ENCODE measurements around the gene CHRM4.

The CHRM4 gene

GRCh38 chr11:46402957-46403902, 11.7 kb upstream of the CHRM4 start:
- DNase-seq = no peak

- no peak for DNase-seq
Measured at GRCh38 chr11:46397526-46397925, 6.0 kb upstream of the CHRM4 start.

- DNase-seq = no peak
Measured at GRCh38 chr11:46393759-46394158, 2.2 kb upstream of the CHRM4 start.

GRCh38 chr11:46393231-46393616, 1.6 kb upstream of the CHRM4 start:
- DNase-seq = no peak

- peak; percentile 68 for DNase-seq
Measured at GRCh38 chr11:46392421-46393230, 1.1 kb upstream of the CHRM4 start.

- DNase-seq = no peak
Measured at GRCh38 chr11:46391186-46391577, 394 bp downstream of the CHRM4 start.

GRCh38 chr11:46390331-46391171, 1.0 kb downstream of the CHRM4 start:
- no peak for DNase-seq

DNA sequence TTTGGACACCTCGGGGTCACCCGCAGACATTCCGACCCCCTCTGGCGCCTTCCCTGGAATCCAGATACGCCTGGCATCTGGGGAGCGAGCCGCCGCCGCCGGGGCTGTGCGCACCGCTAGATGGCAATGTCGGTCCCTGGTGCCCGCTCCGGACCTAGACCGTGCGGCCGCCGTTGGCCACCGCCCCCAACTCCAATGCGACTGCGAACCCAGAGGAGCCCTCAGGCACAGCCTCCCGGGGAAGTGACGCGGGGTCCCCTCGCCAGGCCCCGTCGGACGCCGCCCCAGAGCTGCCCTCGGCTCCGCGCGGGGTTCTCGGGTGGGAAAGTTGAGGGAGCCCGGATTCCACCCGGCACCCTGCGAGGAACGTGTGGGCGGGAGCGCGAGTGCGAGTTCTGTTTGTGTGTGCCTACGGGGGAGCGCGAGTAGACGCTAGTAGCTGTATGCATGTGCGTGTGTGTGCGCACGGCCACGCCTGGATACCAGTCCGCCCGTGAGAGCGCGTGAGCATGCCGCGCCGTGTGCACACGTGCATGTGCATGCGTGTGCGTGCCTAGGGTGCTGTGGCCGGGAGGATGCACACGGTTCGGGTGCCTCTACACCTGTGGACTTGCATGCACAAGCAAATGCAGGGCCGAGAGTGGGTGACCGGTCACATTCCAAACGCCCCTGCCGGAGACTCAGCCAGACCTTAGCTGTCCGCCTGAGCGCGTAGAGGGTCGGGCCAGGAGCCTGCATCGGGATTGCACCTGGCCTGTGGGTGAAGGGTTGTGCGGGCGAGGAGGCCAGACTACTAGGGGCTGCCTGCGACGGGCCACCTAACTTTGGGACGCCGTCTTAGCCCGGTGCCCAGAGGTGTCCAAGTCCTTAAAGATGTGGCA, 1.9 kb downstream of the CHRM4 start:
- peak; percentile 52 for DNase-seq

- no peak for DNase-seq
Measured at GRCh38 chr11:46388619-46389449, 2.7 kb downstream of the CHRM4 start.

DNA sequence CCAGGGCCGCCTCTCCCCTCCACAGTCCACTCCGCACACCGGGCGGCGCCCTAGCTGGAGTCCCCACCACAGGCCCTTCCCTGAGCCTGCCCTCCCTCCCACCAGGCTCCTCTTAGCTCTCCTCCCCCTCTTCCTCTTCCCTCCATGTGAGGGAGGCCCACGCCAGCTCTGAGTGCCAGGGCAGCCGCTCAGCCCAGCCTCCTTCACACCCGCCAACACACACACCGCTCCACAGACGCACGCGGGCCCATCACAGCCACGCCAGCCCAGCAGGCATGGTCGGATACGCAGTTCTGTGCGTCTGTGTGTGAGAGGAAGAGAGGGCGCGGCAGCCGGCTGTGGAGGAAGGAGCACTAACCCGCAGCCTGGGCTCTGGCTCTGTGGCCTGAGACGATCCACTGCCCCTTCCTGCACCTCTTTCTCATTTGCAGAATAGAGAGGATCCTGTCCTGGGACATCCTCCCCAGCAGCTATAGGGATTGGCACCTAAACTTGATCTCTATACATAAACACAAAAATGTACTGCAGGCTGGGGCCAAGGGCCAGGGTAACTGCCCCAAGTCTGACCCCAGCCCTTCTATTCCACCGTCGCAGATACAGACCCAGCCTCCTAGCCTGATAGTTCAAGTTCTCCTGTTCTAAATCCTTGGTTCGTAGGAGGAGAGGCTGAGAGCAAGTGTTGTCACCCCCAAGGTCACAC, 3.5 kb downstream of the CHRM4 start:
- DNase-seq = no peak

DNA sequence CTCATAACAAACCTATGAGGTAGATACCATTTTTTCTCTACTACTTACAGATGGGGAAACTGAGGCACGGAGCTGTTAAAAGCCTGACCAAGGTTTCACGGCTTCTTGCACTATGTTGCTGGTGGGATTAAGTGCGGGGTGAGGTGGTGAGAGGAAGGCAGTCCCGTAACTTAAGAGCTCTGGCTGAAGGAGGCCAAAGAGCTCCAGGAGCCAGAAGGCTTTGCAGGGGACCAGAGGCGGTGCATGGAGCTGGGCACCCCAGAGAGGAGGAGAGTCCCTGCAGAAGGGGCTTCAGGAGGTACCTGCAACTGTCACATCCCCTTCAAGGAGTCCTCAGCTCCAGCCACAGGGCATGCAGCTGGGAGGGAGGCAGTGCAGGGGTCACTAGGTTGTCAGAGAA, 4.1 kb downstream of the CHRM4 start:
- DNase-seq = no peak

DNA sequence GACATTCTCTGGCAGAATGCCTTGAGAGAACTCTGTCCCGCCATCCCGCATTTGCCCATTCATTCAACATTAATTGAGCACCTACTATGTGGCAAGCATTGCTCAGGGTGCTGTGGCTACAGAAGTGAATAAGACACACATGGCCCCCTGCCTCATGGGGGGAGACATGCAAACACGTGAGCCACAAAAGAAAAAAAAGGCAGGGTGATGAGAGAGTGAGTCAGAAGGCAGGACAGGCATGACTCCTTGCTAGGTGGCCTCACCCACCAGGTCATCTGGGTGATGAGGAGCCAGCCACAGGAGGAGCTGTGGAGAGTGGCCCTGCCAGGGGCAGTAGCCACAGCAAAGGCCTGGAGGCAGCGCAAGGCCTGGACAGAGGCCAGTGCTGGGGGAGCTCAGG, 4.9 kb downstream of the CHRM4 start:
- no peak for DNase-seq

GRCh38 chr11:46386005-46386578, 5.5 kb downstream of the CHRM4 start:
- no peak for DNase-seq

DNA sequence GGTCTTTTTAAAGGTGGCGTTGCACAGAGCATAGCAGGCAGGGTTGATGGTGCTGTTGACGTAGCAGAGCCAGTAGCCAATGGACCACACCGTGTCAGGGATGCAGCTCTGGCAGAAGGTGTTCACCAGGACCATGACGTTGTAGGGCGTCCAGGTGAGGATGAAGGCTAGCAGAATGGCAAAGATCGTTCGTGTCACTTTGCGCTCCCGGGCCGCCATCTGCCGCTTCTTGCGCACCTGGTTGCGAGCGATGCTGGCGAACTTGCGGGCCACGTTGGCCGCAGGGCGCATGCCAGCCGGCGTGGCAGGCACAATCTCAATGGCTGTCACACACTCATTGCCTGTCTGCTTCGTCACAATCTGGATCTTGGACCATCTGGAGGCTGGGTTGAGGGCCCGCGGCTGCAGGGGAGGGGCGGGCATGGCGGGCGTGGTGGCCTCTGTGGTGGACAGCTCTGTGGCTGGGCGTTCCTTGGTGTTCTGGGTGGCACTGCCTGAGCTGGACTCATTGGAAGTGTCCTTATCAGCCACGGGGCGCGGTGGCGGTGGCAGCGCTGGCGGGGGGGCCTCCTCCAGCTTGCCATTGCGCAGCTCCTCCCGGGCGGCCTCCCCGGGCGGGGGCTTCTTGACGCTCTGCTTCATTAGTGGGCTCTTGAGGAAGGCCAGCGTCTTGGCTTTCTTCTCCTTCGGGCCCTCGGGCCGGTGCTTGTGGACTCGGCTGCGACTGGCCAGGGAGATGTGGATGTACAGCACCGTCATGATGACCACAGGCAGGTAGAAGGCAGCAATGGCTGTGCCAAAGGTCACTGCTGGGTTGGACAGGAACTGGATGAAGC, 6.2 kb downstream of the CHRM4 start:
- DNase-seq = no peak

DNA sequence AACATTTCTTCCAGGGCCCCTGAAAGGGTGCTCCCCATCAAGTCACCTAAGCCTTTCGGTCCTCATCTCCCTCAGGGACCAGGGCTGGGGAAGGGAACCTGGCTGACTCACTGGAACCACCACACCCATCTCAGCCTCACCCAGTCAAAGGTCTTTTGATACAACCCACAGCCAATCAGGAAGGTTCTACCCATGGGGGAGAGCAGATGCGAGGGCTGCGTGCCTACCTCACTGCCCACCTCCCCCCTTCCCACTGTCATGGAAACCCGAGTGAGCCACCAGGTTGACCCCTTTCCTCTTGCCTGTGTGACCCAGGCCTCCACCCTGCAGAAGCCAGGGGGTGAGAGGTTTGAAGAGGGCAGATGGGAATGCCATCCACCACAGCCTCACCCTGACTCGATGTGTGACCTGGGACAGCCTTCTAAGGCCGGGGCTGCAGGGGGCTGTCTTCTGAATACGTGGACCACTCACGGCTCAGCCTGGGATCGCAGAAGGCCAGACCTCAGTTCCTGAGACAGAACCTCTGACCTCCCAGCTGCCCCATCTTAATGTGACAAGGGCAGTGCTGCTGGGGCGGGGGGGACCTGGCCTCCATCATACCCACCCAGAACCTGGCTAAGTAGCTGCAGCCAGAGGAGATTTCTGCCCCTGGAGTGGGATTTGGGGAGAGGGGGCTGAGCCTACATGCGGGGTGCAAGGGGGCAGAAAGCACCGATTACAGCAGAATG, 7.4 kb downstream of the CHRM4 start:
- no peak for DNase-seq

GRCh38 chr11:46383404-46383758, 8.2 kb downstream of the CHRM4 start:
- no peak for DNase-seq

GRCh38 chr11:46382646-46383403, 8.8 kb downstream of the CHRM4 start:
- no peak for DNase-seq

Data from stimulated activated CD4-positive, alpha-beta T cell treated with anti-CD3 and anti-CD28 coated beads, Interleukin-1b, Interleukin-23, amount 100 ng/mL, for 48 hours (primary cell).